LNCaP clone FGC (cell line): Measurements from ENCODE around the gene NAA16.
"Not testable (repeated sequence)": the region's sequence is repeated elsewhere in the genome, so short reads cannot be mapped to it uniquely, and the experiment has no call there.

Experiments used
- DNase-seq: peaks from one replicate; pipeline ENCODE4 v3.0.0-alpha.2; 2011; ENCODE audit warnings: low read depth
- H3K4me3 ChIP-seq: 2 replicates; pipeline ENCODE4 v1.5.1; 2011; ENCODE audit warnings: mild to moderate bottlenecking, low read depth, low read length, control low read depth
- CTCF ChIP-seq: IDR thresholded peaks from 2 replicates; pipeline ENCODE4 v1.5.1; 2012; ENCODE audit warnings: mild to moderate bottlenecking; ENCODE audit not compliant: control insufficient read depth, insufficient read depth; ENCODE audit errors: extremely low read depth

Gene NAA16

GRCh38 chr13:41413872-41414271, 102.8 kb downstream of the NAA16 start:
- no peak overlapping the region for H3K4me3 ChIP-seq
- no peak for DNase-seq
- no peak for TF ChIP-seq CTCF

- no peak for TF ChIP-seq CTCF
- no peak overlapping the region for H3K4me3 ChIP-seq
- no peak for DNase-seq
Observed at GRCh38 chr13:41416276-41416675, 105.2 kb downstream of the NAA16 start.

GRCh38 chr13:41418027-41418426, 107.0 kb downstream of the NAA16 start:
- no peak for TF ChIP-seq CTCF
- peak; percentile 4 for DNase-seq

GRCh38 chr13:41418731-41419130, 107.7 kb downstream of the NAA16 start:
- no peak for TF ChIP-seq CTCF
- DNase-seq = no peak
- no peak overlapping the region for H3K4me3 ChIP-seq

More at GRCh38 chr13:41418027-41418426, 107.0 kb downstream of the NAA16 start:
- no peak overlapping the region for H3K4me3 ChIP-seq

- H3K4me3 ChIP-seq = no peak overlapping the region
- no peak for TF ChIP-seq CTCF
Observed at GRCh38 chr13:41419206-41419605, 108.1 kb downstream of the NAA16 start.

GRCh38 chr13:41420146-41420545, 109.1 kb downstream of the NAA16 start:
- DNase-seq = no peak
- no peak for TF ChIP-seq CTCF
- H3K4me3 ChIP-seq = no peak overlapping the region

More at GRCh38 chr13:41419206-41419605, 108.1 kb downstream of the NAA16 start:
- DNase-seq = no peak

GRCh38 chr13:41421330-41421729, 110.3 kb downstream of the NAA16 start:
- DNase-seq, H3K4me3 ChIP-seq: not testable (repeated sequence)

GRCh38 chr13:41421983-41422382, 110.9 kb downstream of the NAA16 start:
- DNase-seq, H3K4me3 ChIP-seq: not testable (repeated sequence)

- not testable (repeated sequence) for DNase-seq, H3K4me3 ChIP-seq
Observed at GRCh38 chr13:41423259-41423658, 112.2 kb downstream of the NAA16 start.

GRCh38 chr13:41424675-41425074, 113.6 kb downstream of the NAA16 start:
- not testable (repeated sequence) for DNase-seq, H3K4me3 ChIP-seq
